H1 (cell line): ENCODE data around the gene ADPRHL1. TPM values are rescaled to one million over a fixed set of nuclear protein-coding genes. Genes with fewer than 3 reads are reported as not detected.

Source experiments
- CTCF ChIA-PET: fragments of 300-600 bp; sonication (Branson Sonifier 250); formaldehyde crosslinking; loops from one replicate; lab custom pipeline; 2021; ENCODE audit not compliant: partially characterized antibody; lab: Charles Lee
- POLR2A ChIA-PET: fragments of 300-600 bp; sonication (Branson Sonifier 250); formaldehyde crosslinking; loops from one replicate; lab custom pipeline; 2021; ENCODE audit warnings: inconsistent platforms; ENCODE audit not compliant: partially characterized antibody; lab: Charles Lee
- DNase-seq, 2 experiments: peaks; one replicate each; pipeline versions ENCODE4 v3.0.0 to v3.0.0-alpha.2; 2010 to 2022; ENCODE audit warnings: low spot score in 2 of 2, low read depth in 1 of 2, mixed read lengths in 1 of 2
- FAIRE-seq: peaks from 2 replicates; lab custom pipeline; 2011; peaks lifted over from hg19 to GRCh38; lab: Jason Lieb, UNC
- H2AFZ ChIP-seq: 2 replicates; pipeline ENCODE4 v1.8.1; 2012; ENCODE audit warnings: low read length, inconsistent platforms
- H2AK5ac ChIP-seq: 2 replicates; pipeline ENCODE4 v1.6.1; 2013; ENCODE audit warnings: low read depth, low read length
- H2BK120ac ChIP-seq: replicated peaks from 2 replicates; pipeline ENCODE3; 2013; ENCODE audit warnings: low read depth, low read length, inconsistent platforms
- H2BK12ac ChIP-seq: 2 replicates; pipeline ENCODE4 v1.6.1; 2013; ENCODE audit warnings: low read depth, low read length
- H2BK15ac ChIP-seq: 2 replicates; pipeline ENCODE4 v1.6.1; 2013; ENCODE audit warnings: low read length
- H2BK20ac ChIP-seq: 2 replicates; pipeline ENCODE4 v1.6.1; 2013; ENCODE audit warnings: low read length
- H2BK5ac ChIP-seq: 2 replicates; pipeline ENCODE4 v1.6.1; 2013; ENCODE audit warnings: low read depth, low read length
- H3K14ac ChIP-seq: 2 replicates; pipeline ENCODE4 v1.6.1; 2013; ENCODE audit warnings: inconsistent platforms; ENCODE audit not compliant: insufficient read length
- H3K18ac ChIP-seq: 2 replicates; pipeline ENCODE4 v1.6.1; 2013; ENCODE audit warnings: low read length; ENCODE audit errors: extremely low read depth
- H3K23ac ChIP-seq: 2 replicates; pipeline ENCODE4 v1.6.1; 2013; ENCODE audit warnings: inconsistent platforms; ENCODE audit not compliant: insufficient read length
- H3K23me2 ChIP-seq: 2 replicates; pipeline ENCODE4 v1.6.1; 2013; ENCODE audit warnings: low read depth, low read length
- H3K27ac ChIP-seq: 2 replicates; pipeline ENCODE4 v1.6.1; 2011; ENCODE audit warnings: low read depth, low read length, inconsistent platforms
- H3K27me3 ChIP-seq, 4 experiments: replicated peaks in 1 of 4; 1 replicate in 1 of 4; 2 replicates in 3 of 4; pipeline versions ENCODE4 v1.6.1 to v1.8.1; 2011 to 2013; ENCODE audit warnings: low read length in 3 of 4, mild to moderate bottlenecking in 3 of 4, inconsistent platforms in 2 of 4, mixed read lengths in 2 of 4, moderate library complexity in 1 of 4; ENCODE audit not compliant: control insufficient read depth in 3 of 4, insufficient read depth in 3 of 4; ENCODE audit errors: extremely low read depth in 1 of 4
- H3K36me3 ChIP-seq, 4 experiments: 2 replicates each; pipeline versions ENCODE4 v1.6.1 to v1.8.1; 2011 to 2013; ENCODE audit warnings: mild to moderate bottlenecking in 4 of 4, low read length in 3 of 4, moderate library complexity in 2 of 4, control low read depth in 1 of 4, inconsistent platforms in 1 of 4; ENCODE audit not compliant: insufficient read depth in 4 of 4, control insufficient read depth in 2 of 4
- H3K4ac ChIP-seq: replicated peaks from 2 replicates; pipeline ENCODE3; 2013; ENCODE audit warnings: low read length, low read depth, mixed read lengths, inconsistent platforms; ENCODE audit not compliant: insufficient read length
- H3K4me1 ChIP-seq, 4 experiments: replicated peaks in 1 of 4; 1 replicate in 1 of 4; 2 replicates in 3 of 4; pipeline versions ENCODE4 v1.6.1 to v1.8.1; 2011 to 2013; ENCODE audit warnings: low read length in 3 of 4, inconsistent platforms in 2 of 4, mixed read lengths in 1 of 4; ENCODE audit not compliant: insufficient read depth in 4 of 4, control insufficient read depth in 3 of 4
- H3K4me2 ChIP-seq, 2 experiments: 2 replicates each; pipeline versions ENCODE4 v1.6.1 to v1.8.1; 2011 to 2013; ENCODE audit warnings: low read depth in 2 of 2, low read length in 2 of 2, control low read depth in 1 of 2, inconsistent platforms in 1 of 2, mild to moderate bottlenecking in 1 of 2; ENCODE audit not compliant: insufficient read depth in 1 of 2
- H3K4me3 ChIP-seq, 4 experiments: fragments of 200-600, 300-600 bp in 1 of 4; sonication (generic), shearing (Covaris generic), sonication (Bioruptor Twin) in 1 of 4; 2 replicates each; pipeline versions ENCODE4 v1.5.1 to v1.8.1; 2011 to 2016; ENCODE audit warnings: low read length in 4 of 4, low read depth in 3 of 4, control low read depth in 2 of 4, inconsistent platforms in 2 of 4, mild to moderate bottlenecking in 2 of 4, mixed read lengths in 1 of 4, moderate library complexity in 1 of 4; ENCODE audit not compliant: insufficient read depth in 2 of 4; ENCODE audit errors: extremely low read depth in 1 of 4
- H3K56ac ChIP-seq: replicated peaks from 2 replicates; pipeline ENCODE3; 2013; ENCODE audit warnings: low read depth, mild to moderate bottlenecking, mixed read lengths, low read length, inconsistent platforms; ENCODE audit not compliant: insufficient read length
- H3K79me1 ChIP-seq: 2 replicates; pipeline ENCODE4 v1.6.1; 2013; ENCODE audit warnings: low read depth, low read length, control low read depth
- H3K79me2 ChIP-seq, 2 experiments: 2 replicates each; pipeline versions ENCODE4 v1.6.1 to v1.8.1; 2012 to 2013; ENCODE audit warnings: low read length in 2 of 2, mild to moderate bottlenecking in 2 of 2, inconsistent platforms in 1 of 2; ENCODE audit not compliant: insufficient read depth in 2 of 2, control insufficient read depth in 1 of 2
- H3K9ac ChIP-seq, 4 experiments: replicated peaks in 1 of 4; 1 replicate in 1 of 4; 2 replicates in 3 of 4; pipeline versions ENCODE4 v1.6.1 to v1.8.1; 2011 to 2013; ENCODE audit warnings: low read depth in 3 of 4, low read length in 3 of 4, control low read depth in 2 of 4, mild to moderate bottlenecking in 2 of 4, moderate library complexity in 2 of 4, inconsistent platforms in 1 of 4; ENCODE audit errors: extremely low read depth in 1 of 4
- H3K9me3 ChIP-seq, 2 experiments: 2 replicates each; pipeline versions ENCODE4 v1.6.1 to v1.8.1; 2012 to 2013; ENCODE audit warnings: mild to moderate bottlenecking in 2 of 2, moderate library complexity in 2 of 2, control low read depth in 1 of 2, inconsistent platforms in 1 of 2, low read depth in 1 of 2, low read length in 1 of 2, mixed read lengths in 1 of 2; ENCODE audit not compliant: insufficient read depth in 2 of 2
- H4K20me1 ChIP-seq, 2 experiments: replicated peaks in 1 of 2; 2 replicates each; pipeline versions ENCODE3 to v1.8.1; 2011 to 2013; ENCODE audit warnings: inconsistent platforms in 2 of 2, low read length in 2 of 2, mild to moderate bottlenecking in 1 of 2; ENCODE audit not compliant: insufficient read depth in 2 of 2, control insufficient read depth in 1 of 2
- H4K5ac ChIP-seq: 2 replicates; pipeline ENCODE4 v1.6.1; 2013; ENCODE audit warnings: low read length, low read depth, mixed read lengths, inconsistent platforms; ENCODE audit not compliant: insufficient read length
- H4K8ac ChIP-seq: 2 replicates; pipeline ENCODE4 v1.8.0; 2013; ENCODE audit warnings: mild to moderate bottlenecking, moderate library complexity, low read length, inconsistent platforms; ENCODE audit not compliant: insufficient read depth; ENCODE audit errors: extremely low read depth
- H4K91ac ChIP-seq: replicated peaks from 2 replicates; pipeline ENCODE3; 2013; ENCODE audit warnings: low read length, mixed read lengths, inconsistent platforms; ENCODE audit not compliant: insufficient read length
- CHD2 ChIP-seq: IDR thresholded peaks from 2 replicates; pipeline ENCODE4 v1.6.1; 2012; ENCODE audit warnings: low read length, improper control_type of control experiment
- WGBS, 2 experiments: shearing (Covaris generic) in 1 of 2; methylation state at CpG; one replicate each; pipeline versions ENCODE4 v1.1.6 to v1.1.7; 2013 to 2015; ENCODE audit warnings: low lambda C conversion rate in 2 of 2, mixed read lengths in 2 of 2, inconsistent platforms in 1 of 2, low coverage in 1 of 2, missing lambda C conversion rate in 1 of 2; ENCODE audit not compliant: insufficient replicate concordance in 2 of 2, insufficient coverage in 1 of 2, insufficient read length in 1 of 2; ENCODE audit errors: extremely low coverage in 1 of 2, missing lambda C conversion rate in 1 of 2; 5-methylcytosine and 5-hydroxymethylcytosine counted together
- polyA plus RNA-seq, 7 experiments: library from polyadenylated mRNA; depleted of rRNA in 3 of 7; stranded (reverse) in 5 of 7; unstranded in 2 of 7; fragments of >200 nt in 5 of 7; fragments of 200-250 nt in 2 of 7; gene quantifications; 1 replicate in 5 of 7; 2 replicates in 1 of 7; 4 replicates in 1 of 7; pipeline versions ENCODE4 v1.2.1 to v1.2.3, GENCODE V29; 2011 to 2013; ENCODE audit warnings: missing spikeins in 2 of 7, mixed read lengths in 2 of 7
- total RNA-seq: library from RNA; stranded (reverse); fragmentation: NEBNext Ultra II Directional; extraction: Animal tissue kit (Norgen Biotek cat#: 25700); gene quantifications from 2 replicates; pipeline ENCODE4 v1.2.1, GENCODE V29; 2021
- TF ChIP-seq, protein P1 (sequence below): IDR thresholded peaks from 2 replicates; pipeline ENCODE4 v1.6.1; 2011; ENCODE audit warnings: low read depth, mild to moderate bottlenecking, low read length; ENCODE audit not compliant: insufficient read depth

The ADPRHL1 gene
- total and polyA plus RNA-seq, 2 of the 8 experiments (the other 6 are each of a cell fraction or from before 2014, with no cell fraction given) = 0.74 to 1.7 TPM

GRCh38 chr13:113361406-113361805 is 91.9 kb downstream of the ADPRHL1 start:
- H3K4ac ChIP-seq = no peak overlapping the region
- ChIA-PET CTCF (interaction anchor here (0.7 to 2.6 kb wide), 3 partner anchors 13 to 94 kb away, joined by 3 to 17 read pairs (median 4); no protein-coding TSS in a partner anchor), POLR2A (interaction anchor here (0.6 to 7.3 kb wide), 5 partner anchors 8 to 296 kb away, joined by 3 to 78 read pairs (median 6); no protein-coding TSS in a partner anchor)
- no peak overlapping the region for H4K91ac ChIP-seq
- no peak overlapping the region for H2BK12ac ChIP-seq
- H3K27ac ChIP-seq = no peak overlapping the region
- no peak for DNase-seq
- H4K5ac ChIP-seq = no peak overlapping the region
- H2BK15ac ChIP-seq = no peak overlapping the region
- peak overlapping the region in 1 of 4 experiments; percentile 22; a peak in 1 of 7 replicates for H3K9ac ChIP-seq
- no peak overlapping the region for H2AFZ ChIP-seq
- 88% methylated on average over 7 of the region's 7 CpGs; no CpG with 5 or more reads in 1 of the 2 experiments for WGBS, 2 experiments
- peaks cover 9% of the 10 kb centered on the region for H3K79me1 ChIP-seq
- peaks cover 4 to 10% of the 10 kb centered on the region in 2 experiments for H4K20me1 ChIP-seq
- no peak overlapping the region for H3K23ac ChIP-seq
- no peak overlapping the region; the same call in 1 of the 2 replicates for H4K8ac ChIP-seq
- no peaks in the 10 kb centered on the region; a peak in 1 of 4 replicates for H3K9me3 ChIP-seq
- H3K56ac ChIP-seq = no peak overlapping the region
- peaks cover 0 to 25% (median 12%) of the 10 kb centered on the region in 4 experiments for H3K36me3 ChIP-seq
- 0 out of 7 replicates have a peak, but pooled peaks cover 0 to 4% (median 0%) of the 10 kb centered on the region in 4 experiments for H3K27me3 ChIP-seq
- peaks cover 3 to 59% of the 10 kb centered on the region in 2 experiments for H3K79me2 ChIP-seq
- FAIRE-seq = no peak
- H3K4me2 ChIP-seq = peak overlapping the region; percentile 31 to 95; a peak in 2 of 4 replicates
- peaks cover 2 to 21% (median 7%) of the 10 kb centered on the region in 4 experiments for H3K4me1 ChIP-seq
- no peak overlapping the region for H2BK5ac ChIP-seq
- H3K23me2 ChIP-seq = peaks cover 10% of the 10 kb centered on the region; the same call in 1 of the 2 replicates
- H3K14ac ChIP-seq = no peak overlapping the region
- H2BK120ac ChIP-seq = no peak overlapping the region
- H2BK20ac ChIP-seq = no peak overlapping the region
- H3K18ac ChIP-seq = no peak overlapping the region
- H2AK5ac ChIP-seq = no peak overlapping the region
- H3K4me3 ChIP-seq = no peak overlapping the region
- TF ChIP-seq, protein P1, sequence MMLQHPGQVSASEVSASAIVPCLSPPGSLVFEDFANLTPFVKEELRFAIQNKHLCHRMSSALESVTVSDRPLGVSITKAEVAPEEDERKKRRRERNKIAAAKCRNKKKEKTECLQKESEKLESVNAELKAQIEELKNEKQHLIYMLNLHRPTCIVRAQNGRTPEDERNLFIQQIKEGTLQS = no peak
- TF ChIP-seq CHD2 = no peak
